GM12874 (cell line): ENCODE results near the gene DSE.

Source experiments
- CTCF ChIP-seq: IDR thresholded peaks from 2 replicates; pipeline ENCODE4 v1.5.1; 2011; ENCODE audit warnings: low read depth, mild to moderate bottlenecking, control low read depth, low read length, moderate library complexity; ENCODE audit not compliant: insufficient read depth

Gene DSE

DNA sequence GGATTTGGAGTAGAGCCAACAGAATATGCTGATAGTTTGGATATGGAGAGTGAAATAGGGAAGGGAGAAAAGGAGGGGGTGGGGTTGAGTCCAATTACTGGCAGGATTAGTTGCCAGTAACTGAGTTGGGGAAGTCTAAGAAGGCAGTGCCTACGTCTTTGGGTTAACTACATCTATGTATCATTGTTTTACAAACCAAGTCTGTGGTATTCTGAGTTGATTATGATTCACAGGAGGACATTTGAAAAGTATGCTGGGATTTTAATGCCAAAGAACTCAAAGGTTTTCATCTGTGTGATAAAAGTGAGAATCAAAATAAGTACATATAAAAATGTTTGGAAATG is 14.7 kb downstream of the DSE start:
- no peak for TF ChIP-seq CTCF

- no peak for TF ChIP-seq CTCF
Observed at GRCh38 chr6:116385921-116386320, 15.2 kb downstream of the DSE start.

DNA sequence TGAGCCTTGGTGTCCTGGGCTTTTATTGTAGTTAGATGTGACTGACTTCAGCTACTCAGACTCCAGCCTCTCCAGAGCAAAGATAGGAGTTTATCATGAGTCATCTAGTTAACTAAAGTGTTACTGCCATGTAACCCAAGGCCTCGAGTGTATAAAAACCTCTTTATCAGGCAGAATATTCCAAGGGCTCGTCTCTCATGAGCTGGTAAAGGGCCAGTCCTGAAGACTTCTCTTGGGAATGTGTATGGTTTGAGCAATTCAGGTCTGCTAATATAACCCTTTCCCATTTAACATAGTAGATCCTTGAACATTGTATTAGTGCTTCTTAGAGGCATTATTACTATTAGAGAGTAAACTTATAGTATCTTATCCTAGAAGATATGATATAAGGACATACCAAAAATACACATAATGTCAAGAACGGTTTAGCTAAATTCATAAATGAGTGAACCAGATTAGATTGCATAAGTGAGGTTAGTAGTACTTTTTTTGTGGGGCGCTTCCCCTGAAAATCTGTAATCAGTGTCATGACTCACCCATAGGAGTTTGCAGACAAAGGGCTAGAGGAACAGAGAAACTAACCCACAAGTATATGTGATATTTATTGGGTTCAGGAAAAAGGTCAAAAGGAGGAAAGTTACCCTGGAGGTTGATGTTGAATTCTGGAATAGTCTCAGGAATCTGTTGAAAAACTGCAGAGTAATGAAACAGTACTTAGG is 16.0 kb downstream of the DSE start:
- no peak for TF ChIP-seq CTCF

DNA sequence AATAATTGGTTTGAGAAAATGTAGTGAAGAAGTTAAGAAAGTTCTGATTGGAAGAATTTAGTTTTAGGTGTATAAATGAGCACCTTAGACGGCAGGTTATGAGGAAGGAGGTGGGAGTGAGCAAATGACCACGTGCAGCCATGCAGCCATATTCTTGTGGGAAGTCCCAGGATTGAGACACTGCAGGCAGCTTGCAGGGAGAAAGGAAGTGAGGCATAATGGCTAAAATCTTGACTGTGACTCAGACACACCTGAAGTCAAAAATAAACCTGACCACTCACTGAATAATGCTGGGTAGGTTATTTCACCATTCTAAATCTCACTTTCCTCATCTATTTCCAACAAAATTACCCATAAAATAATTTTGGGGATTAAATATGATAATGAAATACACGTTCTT is 16.6 kb downstream of the DSE start:
- TF ChIP-seq CTCF = no peak

GRCh38 chr6:116388924-116389323 is 18.2 kb downstream of the DSE start:
- TF ChIP-seq CTCF = no peak

DNA sequence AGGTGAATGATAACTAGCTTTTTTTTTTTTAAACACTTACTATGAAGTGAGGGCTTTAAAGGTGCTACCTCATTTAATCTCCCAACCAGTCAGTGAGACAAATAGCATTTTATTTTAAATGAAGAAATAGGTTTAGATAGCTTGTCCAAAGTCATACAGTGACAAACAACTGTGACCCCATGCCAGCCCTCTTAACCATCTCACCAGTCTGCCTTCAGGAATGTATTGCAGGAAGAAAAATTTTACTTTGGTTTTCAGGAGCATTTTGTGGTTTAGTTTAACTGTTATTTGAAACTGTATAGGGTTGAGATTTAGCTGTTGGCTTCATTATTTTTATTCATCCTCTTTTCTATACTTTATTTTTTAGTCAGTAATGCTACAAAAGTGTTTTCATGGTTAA is 18.6 kb downstream of the DSE start:
- no peak for TF ChIP-seq CTCF

- no peak for TF ChIP-seq CTCF
Observed at GRCh38 chr6:116390581-116390980, 19.8 kb downstream of the DSE start.
